Brain microvascular endothelial cell (primary cell): ENCODE results near the gene GSDMA.

ENCODE experiments used
- DNase-seq: peaks from one replicate; pipeline ENCODE4 v3.0.0-alpha.2; 2020
- H3K27ac ChIP-seq: fragments of 250-450 bp; sonication (Bioruptor Pico); 2 replicates; pipeline ENCODE4 v1.5.1; 2020; ENCODE audit warnings: mild to moderate bottlenecking, moderate library complexity
- H3K27me3 ChIP-seq: fragments of 250-450 bp; sonication (Bioruptor Pico); replicated peaks from 2 replicates; pipeline ENCODE4 v1.5.1; 2020; ENCODE audit warnings: mild to moderate bottlenecking
- H3K36me3 ChIP-seq: fragments of 250-450 bp; sonication (Bioruptor Pico); replicated peaks from 2 replicates; pipeline ENCODE4 v1.5.1; 2020; ENCODE audit warnings: mild to moderate bottlenecking
- H3K4me3 ChIP-seq: 2 replicates; pipeline ENCODE4 v1.5.1; 2011; ENCODE audit warnings: low read depth, mild to moderate bottlenecking, control low read depth, low read length, moderate library complexity
- CTCF ChIP-seq: IDR thresholded peaks from 2 replicates; pipeline ENCODE4 v1.5.1; 2011; ENCODE audit warnings: low read depth, mild to moderate bottlenecking, moderate library complexity, low read length, control low read depth, inconsistent platforms; ENCODE audit errors: missing control alignments
- in situ Hi-C: cut with HindIII; loops from 2 replicates; pipeline ENCODE4 v1.10.0; 2017; ENCODE audit warnings: low sequenced_read_pairs, low pct_ligation_motif_present

The GSDMA gene

GRCh38 chr17:39970157-39970692 lies 7.4 kb downstream of the GSDMA start:
- Histone ChIP-seq H3K36me3 (no peaks in the 10 kb centered on the region), H3K27me3 (no peaks in the 10 kb centered on the region), H3K27ac (no peak overlapping the region), H3K4me3 (no peak overlapping the region)
- TF ChIP-seq CTCF: no peak
- in situ Hi-C loops: no loop called here
- DNase-seq: no peak

GRCh38 chr17:39971076-39971603 lies 8.3 kb downstream of the GSDMA start:
- TF ChIP-seq CTCF: no peak
- in situ Hi-C loops: no loop called here
- no peak overlapping the region for H3K4me3 ChIP-seq
- H3K36me3 ChIP-seq: no peaks in the 10 kb centered on the region
- no peak overlapping the region for H3K27ac ChIP-seq
- DNase-seq: no peak
- H3K27me3 ChIP-seq: no peaks in the 10 kb centered on the region

- DNase-seq: no peak
- Histone ChIP-seq H3K36me3 (no peaks in the 10 kb centered on the region), H3K27ac (no peak overlapping the region), H3K27me3 (no peaks in the 10 kb centered on the region), H3K4me3 (no peak overlapping the region)
- in situ Hi-C loops: no loop called here
- TF ChIP-seq CTCF: no peak
Observed at GRCh38 chr17:39972271-39972670, 9.5 kb downstream of the GSDMA start.

GRCh38 chr17:39973496-39973895 lies 10.7 kb downstream of the GSDMA start:
- no peak for DNase-seq
- TF ChIP-seq CTCF: no peak
- H3K36me3 ChIP-seq: no peaks in the 10 kb centered on the region
- in situ Hi-C loops: no loop called here
- H3K4me3 ChIP-seq: no peak overlapping the region
- H3K27me3 ChIP-seq: no peaks in the 10 kb centered on the region
- no peak overlapping the region for H3K27ac ChIP-seq

GRCh38 chr17:39974433-39974832 lies 11.6 kb downstream of the GSDMA start:
- no peak overlapping the region for H3K4me3 ChIP-seq
- TF ChIP-seq CTCF: no peak
- in situ Hi-C loops: no loop called here
- H3K27ac ChIP-seq: no peak overlapping the region
- no peak for DNase-seq
- H3K36me3 ChIP-seq: no peaks in the 10 kb centered on the region
- no peaks in the 10 kb centered on the region for H3K27me3 ChIP-seq

GRCh38 chr17:39975801-39976200 lies 13.0 kb downstream of the GSDMA start:
- H3K27ac ChIP-seq: no peak overlapping the region
- DNase-seq: no peak
- in situ Hi-C loops: no loop called here
- H3K4me3 ChIP-seq: no peak overlapping the region
- no peak for TF ChIP-seq CTCF
- no peaks in the 10 kb centered on the region for H3K27me3 ChIP-seq
- H3K36me3 ChIP-seq: peaks cover under 1% of the 10 kb centered on the region
